ENCODE results near the gene GRIA4. TPM values are rescaled to one million over a fixed set of nuclear protein-coding genes. Genes with fewer than 3 reads are reported as not detected.
"Not testable (repeated sequence)": the region's sequence is repeated elsewhere in the genome, so short reads cannot be mapped to it uniquely, and the experiment has no call there.

GRIA4 gene
- total RNA-seq, 1 donor from 2014 or later: 0.05 TPM

DNA sequence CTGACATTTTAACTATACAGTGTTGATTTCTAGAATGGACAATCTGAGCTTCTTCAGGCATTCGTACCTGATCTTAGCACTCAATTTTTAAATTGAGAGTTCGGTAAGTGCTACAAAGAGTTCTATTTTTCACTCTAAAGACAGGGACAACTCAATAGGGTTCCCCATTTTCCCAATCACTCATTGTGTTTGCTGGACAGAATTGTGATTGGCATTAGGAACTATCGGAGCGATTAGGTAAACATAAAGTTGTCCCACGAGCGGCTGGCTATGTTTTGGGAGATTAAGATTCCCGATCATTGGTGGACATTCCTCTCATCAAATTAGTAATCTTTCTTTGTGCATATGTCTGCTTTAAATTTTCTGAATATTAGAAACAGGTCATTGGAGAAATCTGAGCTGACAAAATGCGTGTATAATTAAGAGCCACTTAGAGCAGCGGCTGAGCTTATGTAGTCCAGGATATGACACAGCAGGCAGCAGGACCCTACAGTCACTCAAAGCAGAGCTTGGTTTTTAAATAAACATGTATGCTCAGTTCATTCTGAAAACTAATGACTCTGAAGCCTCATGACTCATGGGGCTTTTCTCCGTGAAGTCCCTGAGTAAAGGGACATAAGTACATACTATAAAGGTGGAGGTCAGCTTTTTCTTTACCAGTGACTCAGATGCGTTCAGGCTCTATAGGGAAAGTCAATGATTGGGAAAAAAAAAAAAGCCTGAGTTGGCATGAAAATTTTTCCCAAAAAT is 109.4 kb downstream of the GRIA4 start:
- peak; percentile 97 for DNase-seq (ENCODE audit: low read depth)

DNA sequence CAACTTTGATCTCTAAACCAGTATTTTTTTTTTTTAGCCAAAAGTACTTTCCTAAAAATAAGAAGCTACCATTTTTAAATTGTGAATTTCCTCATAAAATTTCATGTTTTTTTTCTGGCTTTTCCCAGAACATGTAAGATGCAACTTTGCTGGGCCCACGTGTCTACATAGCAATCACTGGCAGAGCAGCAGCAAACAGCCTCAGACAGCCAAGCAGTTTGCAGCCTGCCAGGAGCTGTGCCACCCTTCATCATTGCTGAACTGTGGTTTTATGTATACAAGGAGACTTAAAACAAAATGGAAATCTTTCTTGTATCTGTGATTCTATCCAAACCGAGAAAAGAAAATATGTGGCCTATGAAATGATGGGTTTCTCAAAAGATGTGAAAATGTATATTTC is 110.2 kb downstream of the GRIA4 start:
- no peak for DNase-seq (ENCODE audit: low read depth)

DNA sequence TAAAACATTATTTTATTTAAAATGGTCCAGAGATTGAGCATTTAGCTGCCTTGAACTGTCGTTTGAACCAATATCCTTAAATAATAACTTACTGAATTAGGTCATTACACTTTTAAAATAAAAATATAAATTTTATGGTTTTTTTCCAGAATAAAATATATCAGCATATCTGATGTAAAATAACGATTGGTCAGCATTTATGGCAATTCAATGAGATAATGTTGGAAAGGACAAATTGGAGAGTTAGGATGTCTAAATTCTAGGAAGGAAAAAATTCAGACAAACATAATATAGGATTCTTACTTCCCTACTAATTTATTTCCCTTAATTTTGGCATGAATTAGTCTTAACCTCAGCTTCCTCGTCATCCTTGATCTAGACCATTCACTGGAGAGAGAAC is 113.4 kb downstream of the GRIA4 start:
- no peak for DNase-seq (ENCODE audit: low read depth)

DNA sequence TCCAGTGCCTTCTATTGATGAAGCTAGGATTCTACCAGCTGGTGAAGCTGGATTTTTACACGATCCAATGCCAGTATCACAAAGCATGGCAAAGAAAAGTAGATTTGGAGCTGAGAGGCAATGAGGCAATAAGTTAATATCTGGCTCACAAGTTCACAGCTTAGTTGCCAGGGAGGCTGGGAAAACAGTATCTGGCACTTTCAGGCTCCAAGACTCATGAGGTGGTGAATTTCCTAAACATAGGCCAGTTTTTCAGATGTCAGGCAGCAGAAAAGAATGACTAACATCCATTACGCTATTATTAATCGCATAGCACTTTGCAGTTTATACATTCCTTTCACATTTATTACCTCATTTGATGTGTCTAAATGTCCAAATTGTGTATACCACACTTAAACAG is 122.7 kb downstream of the GRIA4 start:
- peak; percentile 25 for DNase-seq (ENCODE audit: low read depth)

DNA sequence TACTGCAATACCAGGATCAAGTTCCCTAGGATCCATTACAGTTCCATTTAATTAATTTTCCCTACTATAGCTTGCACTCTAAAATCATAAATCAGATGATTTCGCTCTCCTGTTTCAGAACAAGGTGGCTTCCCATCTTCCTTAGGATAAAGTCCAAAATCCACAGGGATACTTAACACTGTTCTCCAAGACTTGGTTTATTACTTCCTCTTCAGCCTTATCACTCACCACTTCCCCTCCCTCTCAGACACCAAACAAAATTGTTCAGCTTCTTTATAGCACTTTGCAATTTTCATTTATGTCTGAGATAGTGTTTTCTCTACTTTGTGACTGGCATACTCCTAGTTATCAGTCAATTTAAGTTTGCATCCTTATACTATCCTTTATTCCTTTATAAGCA is 124.6 kb downstream of the GRIA4 start:
- no peak for DNase-seq (ENCODE audit: low read depth)

DNA sequence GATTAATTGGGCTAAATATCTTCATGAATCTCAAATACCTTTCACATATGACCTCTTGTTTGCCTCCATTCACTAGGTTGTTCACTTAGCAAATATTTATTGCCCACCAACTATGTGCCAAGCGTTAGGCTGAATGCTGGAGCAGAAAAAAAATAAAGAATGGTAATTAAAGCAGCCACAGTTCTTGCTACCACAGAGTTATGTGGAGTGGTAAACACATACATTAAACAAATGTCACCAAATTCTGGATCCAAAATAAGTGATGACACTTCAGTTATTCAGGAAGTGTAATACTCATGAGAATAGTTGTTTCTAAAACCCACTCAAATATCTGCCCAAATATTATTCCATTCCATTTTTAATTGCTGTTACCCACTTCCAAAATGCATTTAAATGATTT is 128.4 kb downstream of the GRIA4 start:
- DNase-seq (ENCODE audit: low read depth): no peak

DNA sequence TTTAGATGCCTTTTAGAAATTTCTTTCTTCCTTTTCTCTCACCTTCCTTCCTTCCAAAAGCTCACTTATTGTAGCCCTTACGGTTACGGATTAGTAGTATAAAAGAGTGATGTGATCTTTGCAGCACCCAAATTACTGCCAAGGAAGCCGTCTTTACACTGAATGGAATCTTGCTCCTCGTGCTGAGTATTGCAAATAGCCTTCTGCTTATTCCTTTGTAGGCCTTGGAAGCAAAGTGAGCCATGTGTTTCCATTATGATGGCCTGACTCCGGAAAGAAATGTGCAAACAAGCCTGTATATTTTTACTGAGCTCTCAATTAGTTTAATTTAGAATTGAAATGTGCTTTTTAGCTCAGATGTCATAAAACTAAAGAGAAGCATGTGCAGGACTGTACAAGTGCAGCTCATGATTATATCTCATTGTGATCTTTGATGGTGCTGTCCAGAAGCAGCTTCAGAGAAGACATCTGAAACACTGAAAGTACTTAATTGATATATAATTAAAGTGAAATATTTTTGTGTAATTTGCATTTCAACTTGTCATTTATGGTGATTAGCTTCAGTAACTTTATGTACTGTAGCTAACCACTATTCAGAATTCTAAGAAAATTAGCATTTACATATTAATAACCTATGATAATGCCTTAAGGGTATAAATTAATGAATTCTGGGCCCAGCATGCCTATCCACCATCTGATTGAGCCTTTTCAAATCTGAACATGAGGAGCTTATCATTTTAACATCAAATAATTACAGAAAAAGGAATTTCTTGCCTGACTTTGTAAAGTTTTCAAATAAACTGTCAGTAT is 129.3 kb downstream of the GRIA4 start:
- no peak for DNase-seq (ENCODE audit: low read depth)

DNA sequence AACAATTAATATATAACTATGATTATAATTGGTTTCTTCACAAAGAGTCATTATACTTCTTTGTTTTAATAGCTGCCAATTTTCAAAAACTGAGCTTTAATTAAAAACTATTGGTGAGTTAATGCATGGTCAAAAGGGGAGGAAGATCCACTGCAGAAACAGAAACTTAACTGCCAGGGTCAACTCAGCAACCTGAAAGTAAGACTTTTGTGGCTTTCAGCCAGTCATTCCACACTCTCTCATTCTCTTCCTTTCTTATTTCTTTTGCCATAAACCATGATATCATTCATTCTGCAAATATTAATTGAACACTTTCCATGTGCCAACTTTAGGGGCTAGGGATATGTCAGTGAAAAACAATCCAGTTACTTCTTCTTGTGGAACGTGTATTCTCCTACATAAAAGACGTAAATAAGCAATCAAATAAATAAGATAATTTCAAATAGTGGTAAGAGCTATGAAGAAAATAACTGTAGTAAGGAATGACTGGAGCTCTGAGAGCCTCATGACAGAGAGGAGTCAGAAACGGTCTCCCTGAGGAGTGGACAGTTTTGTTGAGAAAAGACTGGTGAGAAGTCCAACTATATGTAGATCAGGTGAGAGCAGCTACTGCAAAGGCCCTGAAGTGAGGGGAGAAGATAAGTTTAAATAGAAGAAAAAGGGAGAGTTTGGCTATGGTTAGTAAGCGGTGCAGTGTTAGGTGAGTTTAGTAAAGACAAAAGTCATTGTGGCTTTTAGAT is 130.5 kb downstream of the GRIA4 start:
- no peak for DNase-seq (ENCODE audit: low read depth)

DNA sequence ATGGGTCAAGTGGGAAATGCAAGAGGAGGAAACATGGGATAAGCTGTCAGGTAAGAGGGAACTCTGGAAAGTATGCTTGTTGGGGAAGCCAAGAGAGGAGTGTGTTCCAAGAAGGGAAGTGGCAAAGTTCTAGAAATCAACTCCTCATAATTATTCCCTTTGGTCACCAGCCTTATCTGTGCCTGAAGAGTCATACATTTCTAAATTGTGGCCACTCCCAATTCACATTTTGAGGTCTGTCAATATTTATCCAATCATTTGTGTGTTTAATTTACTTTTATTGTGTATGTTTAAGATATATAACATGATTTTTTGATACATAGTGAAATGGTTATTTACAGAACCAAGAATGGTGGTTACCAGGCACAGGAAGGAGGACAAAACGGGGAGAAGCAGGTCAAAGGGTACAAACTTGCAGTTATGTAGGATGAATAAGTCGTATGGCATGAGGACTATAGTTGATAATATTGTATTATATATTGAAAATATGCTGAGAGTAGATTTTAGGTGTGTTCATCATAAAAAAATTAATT is 131.7 kb downstream of the GRIA4 start:
- no peak for DNase-seq (ENCODE audit: low read depth)

DNA sequence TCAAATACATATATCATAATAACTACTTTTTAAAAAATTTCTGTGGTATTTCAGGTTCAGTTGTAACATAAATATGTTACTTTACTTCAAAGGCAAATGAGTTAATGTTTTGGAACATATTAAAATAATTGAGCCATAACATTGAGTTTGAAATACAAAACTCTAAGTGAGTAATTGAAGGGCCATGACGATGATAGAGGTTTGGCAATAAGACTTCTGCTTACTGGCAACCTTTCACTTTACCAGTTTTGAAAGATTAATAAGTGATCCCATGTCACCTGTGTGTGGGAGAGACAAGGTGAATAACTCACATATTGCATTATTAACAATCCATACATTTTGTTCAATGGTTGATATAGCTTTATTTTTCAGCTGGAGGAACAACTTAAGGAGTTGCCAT is 144.4 kb downstream of the GRIA4 start:
- no peak for DNase-seq (ENCODE audit: low read depth)

DNA sequence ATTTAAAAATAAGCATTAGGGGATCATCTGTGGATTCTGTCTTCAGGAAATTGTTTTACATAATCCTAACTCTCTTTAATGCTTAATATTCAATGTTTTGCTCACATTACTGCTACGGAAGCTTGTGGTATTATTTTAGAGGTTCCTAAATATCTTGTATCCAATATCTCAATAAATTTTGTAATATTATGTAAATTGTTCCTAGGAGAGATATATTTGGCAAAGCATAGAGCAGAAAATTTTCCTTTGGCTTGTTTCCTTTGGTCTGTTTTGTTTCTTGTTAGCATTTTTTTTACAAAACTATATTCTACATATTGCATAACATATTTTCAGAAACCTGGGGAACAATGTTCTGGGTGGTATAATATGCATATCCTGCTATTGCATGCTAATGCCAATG is 144.8 kb downstream of the GRIA4 start:
- no peak for DNase-seq (ENCODE audit: low read depth)

DNA sequence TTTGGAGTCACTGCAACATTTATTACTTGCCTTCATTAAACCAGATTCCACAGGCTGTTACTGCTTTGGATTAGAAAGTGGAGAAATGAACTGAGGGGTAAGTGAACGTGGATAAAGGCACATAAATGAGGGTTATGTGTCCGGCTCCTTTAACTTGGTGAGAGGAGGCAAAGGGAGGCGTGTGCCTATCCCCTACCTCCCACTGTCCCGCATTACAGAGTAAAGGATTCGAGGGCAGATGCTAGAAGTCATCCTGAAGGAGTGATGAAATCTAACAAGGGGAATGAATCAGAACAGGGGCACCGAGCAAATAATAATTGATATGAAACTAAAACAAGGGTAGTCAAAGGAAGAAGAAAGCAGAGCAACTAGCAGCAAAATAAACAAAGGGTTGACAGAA is 147.2 kb downstream of the GRIA4 start:
- DNase-seq (ENCODE audit: low read depth): no peak

DNA sequence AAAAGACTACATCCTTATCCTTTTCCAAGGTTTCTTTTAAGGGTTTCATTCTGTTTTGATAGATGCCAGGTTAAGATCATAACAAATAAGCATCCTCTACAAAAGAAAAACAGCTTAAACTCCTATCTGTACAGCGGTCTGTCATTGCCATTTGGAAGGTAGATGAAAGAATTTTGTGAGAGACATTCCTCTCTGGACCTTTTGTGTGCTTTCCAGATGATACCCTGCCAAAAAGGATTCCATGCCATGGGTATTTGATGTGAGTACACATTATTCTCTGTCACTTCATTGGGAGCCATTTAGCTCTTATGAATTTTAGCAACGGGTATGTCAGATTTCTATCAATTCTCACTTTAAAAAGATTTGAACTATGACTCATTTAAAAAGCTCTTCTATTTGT is 153.7 kb downstream of the GRIA4 start:
- no peak for DNase-seq (ENCODE audit: low read depth)

DNA sequence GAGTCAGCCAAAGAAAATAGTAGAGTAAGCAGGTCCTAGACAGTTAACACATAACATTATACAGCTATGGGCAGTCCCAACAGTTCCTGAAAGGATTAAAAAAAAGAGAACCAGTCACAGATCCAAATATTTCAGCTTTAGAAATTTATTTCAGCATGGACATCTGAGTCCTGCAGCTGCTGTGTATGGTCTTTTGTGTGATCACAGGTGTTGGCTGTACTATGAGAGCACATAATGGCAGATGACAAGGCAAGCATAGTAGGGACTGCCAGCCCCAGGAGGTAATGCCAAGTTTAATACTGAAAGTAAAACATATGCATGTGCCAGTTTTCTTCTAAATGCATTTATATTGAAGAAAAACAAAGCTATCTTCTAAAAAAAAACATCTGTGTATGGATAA is 158.1 kb downstream of the GRIA4 start:
- DNase-seq (ENCODE audit: low read depth): no peak

DNA sequence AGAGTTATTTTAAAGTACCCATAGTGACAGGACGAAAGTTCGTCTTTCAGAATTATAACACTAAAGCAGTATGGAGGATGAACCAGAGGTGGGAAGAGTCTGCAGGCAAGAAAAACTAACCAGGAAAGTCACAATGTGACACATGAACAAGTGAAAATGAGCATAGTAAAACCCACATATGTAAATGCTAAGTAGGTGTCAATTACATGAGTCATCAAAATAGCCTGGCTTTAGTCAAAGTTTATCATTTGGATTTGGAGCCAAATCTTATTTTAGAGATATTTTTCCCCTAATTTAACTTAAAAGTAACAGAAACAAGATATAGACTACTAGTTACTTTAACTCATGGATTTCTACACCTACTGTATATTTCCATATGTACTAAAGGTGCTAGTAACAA is 159.8 kb downstream of the GRIA4 start:
- no peak for DNase-seq (ENCODE audit: low read depth)

DNA sequence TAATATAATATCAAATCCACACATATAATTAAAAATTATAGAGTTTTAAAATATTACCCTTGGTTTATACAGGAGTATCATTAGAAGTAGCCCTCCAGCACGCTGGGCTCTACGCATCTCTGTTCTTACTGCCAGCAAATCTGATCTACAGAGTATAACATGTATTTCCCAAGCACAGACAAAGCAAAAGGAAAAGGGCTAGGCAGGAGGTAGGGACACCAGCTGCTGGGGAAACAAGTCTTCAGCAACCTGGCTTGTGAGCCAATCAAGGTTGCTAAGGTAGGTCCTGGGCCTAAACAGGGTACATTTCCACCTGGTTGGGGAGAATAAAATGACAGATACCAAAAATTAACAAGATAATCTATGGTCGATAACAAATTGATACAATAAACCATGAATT is 163.6 kb downstream of the GRIA4 start:
- not testable (repeated sequence) for DNase-seq (ENCODE audit: low read depth)

DNA sequence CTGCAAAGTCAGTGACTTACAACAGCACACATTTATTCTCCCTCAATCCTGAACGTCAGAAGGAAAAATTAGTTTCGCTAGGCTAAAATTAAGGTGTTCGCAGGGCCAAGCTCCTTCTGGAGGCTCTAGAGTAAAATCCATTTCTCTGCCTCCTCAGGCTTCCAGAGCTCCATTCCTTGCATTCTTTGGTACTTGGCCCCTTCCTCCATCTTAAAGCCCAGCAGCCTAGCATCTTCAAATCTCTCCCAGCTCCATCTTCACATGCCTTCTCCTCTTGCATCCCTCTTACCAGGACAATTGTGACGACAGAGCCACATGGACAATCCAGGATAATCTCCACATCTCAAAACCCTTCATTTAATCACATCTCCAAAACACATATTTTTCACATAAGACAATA is 165.0 kb downstream of the GRIA4 start:
- DNase-seq (ENCODE audit: low read depth): no peak

DNA sequence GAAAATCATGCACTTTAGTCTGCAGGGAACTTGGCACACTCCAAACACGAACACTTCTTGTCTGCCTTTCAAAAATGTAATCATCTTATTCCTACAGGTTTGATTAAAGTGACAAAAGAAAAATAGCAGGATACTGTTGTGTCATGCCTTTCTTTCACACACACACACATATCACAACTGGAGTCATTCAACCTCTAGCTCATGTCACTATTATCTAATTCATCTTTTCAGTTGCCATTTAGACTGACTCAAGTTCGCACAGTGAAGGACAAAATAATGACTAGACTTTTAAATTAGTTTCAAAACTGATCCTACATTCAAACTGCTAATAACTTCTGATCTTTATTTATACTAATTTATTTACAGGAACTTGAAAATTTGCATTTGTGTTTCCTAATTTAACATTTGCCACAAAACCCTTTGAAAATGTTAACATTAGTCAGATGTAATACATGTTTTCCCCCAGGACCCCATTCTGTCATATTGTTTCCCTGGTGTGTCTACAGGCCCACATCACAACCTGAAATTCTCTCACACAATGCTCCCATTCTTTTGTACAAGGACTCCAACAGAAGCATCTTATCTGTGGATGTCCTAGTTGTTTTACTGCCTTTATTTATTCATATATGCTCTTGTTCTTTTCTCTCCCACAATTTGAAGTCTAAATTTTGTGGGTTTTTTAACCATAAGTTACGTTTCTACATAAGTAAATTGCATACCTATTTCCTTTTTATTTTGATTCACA is 171.1 kb downstream of the GRIA4 start:
- DNase-seq (ENCODE audit: low read depth): no peak

DNA sequence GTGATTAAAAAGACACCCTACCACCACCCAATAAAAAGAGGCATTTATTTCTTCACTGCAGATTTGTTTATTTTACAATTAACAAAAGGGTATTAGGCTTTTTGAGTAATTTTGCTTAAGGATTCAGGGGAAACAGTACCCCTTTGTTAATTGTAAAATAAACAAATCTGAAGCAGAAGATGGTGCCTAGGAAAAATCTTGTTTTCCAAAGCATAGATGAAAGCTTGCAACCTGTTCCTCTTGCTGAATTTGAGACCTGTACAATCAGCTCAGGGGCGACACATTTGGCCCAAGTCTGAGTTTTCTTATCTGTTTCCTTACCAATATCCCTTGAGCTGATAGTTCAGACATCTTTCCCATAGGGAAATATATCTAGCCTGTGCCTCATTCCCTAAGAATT is 171.9 kb downstream of the GRIA4 start:
- DNase-seq (ENCODE audit: low read depth): no peak

DNA sequence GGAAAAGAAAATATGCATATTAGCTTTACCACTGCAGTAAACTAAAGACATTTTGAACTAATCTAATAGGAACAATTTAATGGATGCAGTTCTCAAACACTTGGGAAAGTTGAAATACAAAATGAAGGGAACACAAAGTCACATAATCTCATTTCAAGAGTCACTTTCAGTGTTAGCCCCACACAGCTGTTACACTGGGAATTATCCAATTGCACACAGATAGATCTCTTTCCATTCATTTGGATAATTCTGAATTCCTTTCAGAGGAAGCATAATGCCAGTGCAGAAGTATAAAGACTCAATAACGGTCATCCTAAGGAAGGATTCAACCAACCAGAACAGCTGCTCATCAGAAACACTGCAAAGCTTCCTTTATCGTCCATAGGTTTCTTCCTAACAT is 173.3 kb downstream of the GRIA4 start:
- DNase-seq (ENCODE audit: low read depth): no peak

DNA sequence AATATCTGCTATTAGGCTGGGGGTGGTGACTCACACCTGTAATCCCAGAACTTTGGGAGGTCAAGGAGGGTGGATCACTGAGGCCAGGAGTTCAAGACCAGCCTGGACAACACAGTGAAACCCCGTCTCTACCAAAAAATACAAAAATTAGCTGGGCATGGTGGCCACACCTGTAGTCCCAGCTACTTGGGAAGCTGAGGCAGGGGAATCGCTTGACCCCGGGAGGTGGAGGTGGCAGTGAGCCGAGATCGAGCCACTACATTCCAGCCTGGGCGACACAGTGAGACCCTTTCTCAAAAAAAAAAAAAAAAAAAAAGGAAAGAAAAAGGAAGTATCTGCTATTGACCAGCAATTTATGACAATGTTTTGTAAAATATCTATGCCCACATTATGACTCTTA is 176.0 kb downstream of the GRIA4 start:
- not testable (repeated sequence) for DNase-seq (ENCODE audit: low read depth)

DNA sequence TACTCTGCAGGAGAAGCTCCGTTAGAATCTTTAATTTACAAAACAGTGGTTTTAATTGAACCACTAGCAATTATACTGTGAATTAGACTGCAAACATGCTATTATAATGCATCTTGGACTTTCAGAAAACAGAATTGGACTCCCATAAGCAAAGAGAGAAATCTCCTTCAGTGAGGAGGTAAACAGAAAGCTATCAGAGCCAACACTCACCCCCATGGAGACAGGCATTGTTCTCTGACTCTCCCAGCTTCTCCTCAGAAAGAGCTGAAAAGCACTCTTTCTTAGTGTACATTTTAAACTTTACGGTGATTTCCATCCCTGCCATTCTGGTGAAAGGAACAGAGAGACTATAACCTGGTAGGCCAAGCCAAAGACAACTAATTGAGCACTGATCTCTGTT is 176.9 kb downstream of the GRIA4 start:
- no peak for DNase-seq (ENCODE audit: low read depth)
